Measurements from ENCODE around the gene ABCC10. TPM values are rescaled to one million over a fixed set of nuclear protein-coding genes. Genes with fewer than 3 reads are reported as not detected.

Gene ABCC10
- total RNA-seq, 6 donors from 2014 or later: 18.8 to 75.4 (median 34.2) TPM

- no peak for ATAC-seq (ENCODE audit: low FRiP score in 2 of 2)
- no peaks in the 10 kb centered on the region for H3K27me3 ChIP-seq
- WGBS, 2 donors: 94% methylated on average over 4 of the region's 4 CpGs
- peaks cover 0 to 15% (median 9%) of the 10 kb centered on the region in 4 donors for H3K4me1 ChIP-seq
- no peak for DNase-seq
- H3K27ac ChIP-seq: no peak overlapping the region
- peaks cover 0 to 39% (median 25%) of the 10 kb centered on the region in 4 donors for H3K36me3 ChIP-seq
- H3K4me3 ChIP-seq: no peak overlapping the region
- H3K9me3 ChIP-seq: no peaks in the 10 kb centered on the region
- TF ChIP-seq EP300 (IDR thresholded peaks at IDR 0.05) (no peak), CTCF (IDR thresholded peaks at IDR 0.05) (no peak), POLR2AphosphoS5 (IDR thresholded peaks at IDR 0.05) (no peak)
Observed at GRCh38 chr6:43434943-43435342, 7.6 kb downstream of the ABCC10 start.

GRCh38 chr6:43435682-43436437 is 8.5 kb downstream of the ABCC10 start:
- Histone ChIP-seq H3K4me1 (peaks cover 0 to 15% (median 9%) of the 10 kb centered on the region in 4 donors), H3K9me3 (no peaks in the 10 kb centered on the region), H3K27ac (peak overlapping the region in 1 of 4 donors; percentile 23), H3K27me3 (no peaks in the 10 kb centered on the region), H3K4me3 (no peak overlapping the region), H3K36me3 (peaks cover 0 to 41% (median 29%) of the 10 kb centered on the region in 4 donors)
- DNase-seq (no peak), ATAC-seq (ENCODE audit: low FRiP score in 2 of 2) (no peak)
- TF ChIP-seq POLR2AphosphoS5 (IDR thresholded peaks at IDR 0.05) (no peak), POLR2A (IDR thresholded peaks at IDR 0.05) (no peak), CTCF (IDR thresholded peaks at IDR 0.05) (no peak), EP300 (IDR thresholded peaks at IDR 0.05) (no peak)
- 90 to 93% methylated on average over 9 of the region's 9 CpGs for WGBS, 2 donors

GRCh38 chr6:43436577-43437282 is 9.4 kb downstream of the ABCC10 start:
- Histone ChIP-seq H3K27me3 (no peaks in the 10 kb centered on the region), H3K36me3 (peaks cover 0 to 49% (median 36%) of the 10 kb centered on the region in 4 donors), H3K27ac (peak overlapping the region; percentile 7 to 23 (median 15)), H3K4me1 (peaks cover 0 to 15% (median 9%) of the 10 kb centered on the region in 4 donors), H3K4me3 (no peak overlapping the region), H3K9me3 (no peaks in the 10 kb centered on the region)
- ATAC-seq (ENCODE audit: low FRiP score in 2 of 2) (peak; percentile 20 to 41), DNase-seq (peak in 1 of 2 donors; percentile 42)
- WGBS, 2 donors: 48 to 55% methylated on average over 5 of the region's 5 CpGs
- no peak for TF ChIP-seq POLR2AphosphoS5 (IDR thresholded peaks at IDR 0.05)
- TF ChIP-seq POLR2A (IDR thresholded peaks at IDR 0.05): no peak
- TF ChIP-seq EP300 (IDR thresholded peaks at IDR 0.05): no peak
- no peak for TF ChIP-seq CTCF (IDR thresholded peaks at IDR 0.05)

GRCh38 chr6:43437700-43438099 is 10.4 kb downstream of the ABCC10 start:
- Histone ChIP-seq H3K4me3 (no peak overlapping the region), H3K27ac (peak overlapping the region in 1 of 4 donors; percentile 23), H3K4me1 (peaks cover 0 to 15% (median 9%) of the 10 kb centered on the region in 4 donors), H3K36me3 (peaks cover 0 to 51% (median 37%) of the 10 kb centered on the region in 4 donors), H3K9me3 (no peaks in the 10 kb centered on the region), H3K27me3 (no peaks in the 10 kb centered on the region)
- TF ChIP-seq CTCF (IDR thresholded peaks at IDR 0.05) (no peak), POLR2AphosphoS5 (IDR thresholded peaks at IDR 0.05) (no peak), EP300 (IDR thresholded peaks at IDR 0.05) (no peak), POLR2A (IDR thresholded peaks at IDR 0.05) (no peak)
- 68 to 72% methylated on average over 4 of the region's 4 CpGs for WGBS, 2 donors
- ATAC-seq (ENCODE audit: low FRiP score in 2 of 2) (no peak), DNase-seq (no peak)

Measured in upper lobe of left lung (tissue), 6 donors.